ENCODE data around the gene NAT9.
A peak's percentile ranks its signal among the peaks of the same experiment; 100 is the strongest.

The NAT9 gene

GRCh38 chr17:74776044-74776962 is at the start of gene NAT9:
NAT9 (minus strand) TSS chr17:74776345; CDS start chr17:74775698, 647 bp downstream.
- DNase-seq: peak; percentile 98

GRCh38 chr17:74824961-74825627 is 48.9 kb upstream of the NAT9 start:
- no peak for DNase-seq

- no peak for DNase-seq
These were observed 46.8 kb upstream of the NAT9 start for GRCh38 chr17:74822939-74823367.

GRCh38 chr17:74822335-74822938 is 46.3 kb upstream of the NAT9 start:
- no peak for DNase-seq

GRCh38 chr17:74821655-74822334 is 45.6 kb upstream of the NAT9 start:
- DNase-seq: no peak

- DNase-seq: no peak
These were observed 43.8 kb upstream of the NAT9 start for GRCh38 chr17:74819801-74820436.

- DNase-seq: no peak
These were observed 42.3 kb upstream of the NAT9 start for GRCh38 chr17:74818291-74818938.

- DNase-seq: no peak
These were observed 40.9 kb upstream of the NAT9 start for GRCh38 chr17:74816905-74817620.

- DNase-seq: no peak
These were observed 39.6 kb upstream of the NAT9 start for GRCh38 chr17:74815550-74816370.

- no peak for DNase-seq
These were observed 38.9 kb upstream of the NAT9 start for GRCh38 chr17:74815067-74815466.

GRCh38 chr17:74814453-74814852 is 38.3 kb upstream of the NAT9 start:
- no peak for DNase-seq

- DNase-seq: no peak
These were observed 36.2 kb upstream of the NAT9 start for GRCh38 chr17:74812109-74813009.

- no peak for DNase-seq
These were observed 34.7 kb upstream of the NAT9 start for GRCh38 chr17:74810699-74811485.

- DNase-seq: no peak
These were observed 32.7 kb upstream of the NAT9 start for GRCh38 chr17:74808714-74809430.

- no peak for DNase-seq
These were observed 31.8 kb upstream of the NAT9 start for GRCh38 chr17:74807925-74808324.

GRCh38 chr17:74807441-74807840 is 31.3 kb upstream of the NAT9 start:
- DNase-seq: no peak

- DNase-seq: no peak
These were observed 30.2 kb upstream of the NAT9 start for GRCh38 chr17:74806334-74806733.

- no peak for DNase-seq
These were observed 29.4 kb upstream of the NAT9 start for GRCh38 chr17:74805591-74805991.
